K562 (cell line): ENCODE data around the gene RSPH1. TPM values are rescaled to one million over a fixed set of nuclear protein-coding genes. Genes with fewer than 3 reads are reported as not detected.

ENCODE experiments used
- ATAC-seq: fragments of 200-7000 bp; cut with Tn5 transposase; 3 replicates; pipeline ENCODE4 v1.9.1; 2020; ENCODE audit warnings: moderate library complexity
- BruUV-seq: library from RNA; stranded (reverse); fragments of 400-500 nt; replicated peaks from 2 replicates; lab custom pipeline; 2021; lab: Mats Ljungman, UMichigan
- CTCF ChIA-PET: fragments of 300-600 bp; formaldehyde crosslinking; extraction: SDS; loops from one replicate; lab custom pipeline; 2021; ENCODE audit warnings: low intra/inter-chr PET ratio; lab: Yijun Ruan, JAX
- POLR2A ChIA-PET: fragments of 300-600, 350-650 bp; sonication (Branson Sonifier 250); formaldehyde crosslinking; extraction: SDS; loops from one replicate; lab custom pipeline; 2021; ENCODE audit warnings: antibody characterized with exemption, inconsistent platforms; lab: Yijun Ruan, JAX
- DNase-seq, 4 experiments: peaks; one replicate each; pipeline versions ENCODE4 v3.0.0 to v3.0.0-alpha.2; 2011 to 2018; ENCODE audit warnings: low spot score in 3 of 4, mixed read lengths in 3 of 4; ENCODE audit errors: extremely low read depth in 1 of 4
- FAIRE-seq: peaks from 2 replicates; lab custom pipeline; 2011; peaks lifted over from hg19 to GRCh38; lab: Jason Lieb, UNC
- H2AFZ ChIP-seq: 2 replicates; pipeline ENCODE4 v1.6.0; 2011; ENCODE audit warnings: low read depth, low read length, control low read depth, inconsistent platforms
- H3K27ac ChIP-seq: fragments of 200-600 bp; 3 replicates; pipeline ENCODE4 v1.8.0; 2011; ENCODE audit warnings: low read depth, mild to moderate bottlenecking, control low read depth, inconsistent platforms, low read length, moderate library complexity, mixed read lengths; ENCODE audit errors: extremely low read depth
- H3K27me3 ChIP-seq, 2 experiments: fragments of 300-600 bp in 1 of 2; 2 replicates in 1 of 2; 3 replicates in 1 of 2; pipeline versions ENCODE4 v1.6.0 to v1.8.0; 2011; ENCODE audit warnings: inconsistent platforms in 2 of 2, low read length in 2 of 2, mild to moderate bottlenecking in 1 of 2, mixed read lengths in 1 of 2, moderate library complexity in 1 of 2; ENCODE audit not compliant: control insufficient read depth in 2 of 2, insufficient read depth in 2 of 2
- H3K36me3 ChIP-seq: fragments of 300-600 bp; 3 replicates; pipeline ENCODE4 v1.8.0; 2011; ENCODE audit warnings: mild to moderate bottlenecking, low read length, inconsistent platforms; ENCODE audit not compliant: control insufficient read depth, insufficient read depth
- H3K4me1 ChIP-seq, 2 experiments: fragments of 200-600 bp in 1 of 2; replicated peaks in 1 of 2; 2 replicates in 1 of 2; 3 replicates in 1 of 2; pipeline versions ENCODE4 v1.5.1 to v1.8.0; 2011; ENCODE audit warnings: inconsistent platforms in 2 of 2, low read length in 2 of 2, mild to moderate bottlenecking in 1 of 2, mixed read lengths in 1 of 2, moderate library complexity in 1 of 2; ENCODE audit not compliant: control insufficient read depth in 2 of 2, insufficient read depth in 2 of 2
- H3K4me2 ChIP-seq: 2 replicates; pipeline ENCODE4 v1.6.1; 2011; ENCODE audit warnings: low read length, control low read depth, inconsistent platforms, mixed read lengths; ENCODE audit not compliant: insufficient read depth
- H3K4me3 ChIP-seq: fragments of 200-600 bp; sonication (generic), shearing (Covaris generic); 2 replicates; pipeline ENCODE4 v1.5.1; 2016; ENCODE audit warnings: control low read depth, inconsistent platforms
- H3K79me2 ChIP-seq: fragments of 200-600 bp; 3 replicates; pipeline ENCODE4 v1.8.0; 2011; ENCODE audit warnings: low read length, inconsistent platforms; ENCODE audit not compliant: control insufficient read depth, insufficient read depth
- H3K9ac ChIP-seq, 2 experiments: 2 replicates each; pipeline versions ENCODE4 v1.6.0 to v1.6.1; 2011; ENCODE audit warnings: low read depth in 2 of 2, low read length in 2 of 2, control low read depth in 1 of 2, inconsistent platforms in 1 of 2, mild to moderate bottlenecking in 1 of 2, mixed read lengths in 1 of 2; ENCODE audit not compliant: insufficient read depth in 1 of 2
- H3K9me1 ChIP-seq: one replicate; pipeline ENCODE4 v1.6.0; 2011; ENCODE audit warnings: inconsistent platforms, mild to moderate bottlenecking, low read length, moderate library complexity; ENCODE audit not compliant: control insufficient read depth, insufficient read depth
- H3K9me3 ChIP-seq: replicated peaks from 2 replicates; pipeline ENCODE4 v1.5.1; 2011; ENCODE audit warnings: low read depth, low read length, inconsistent platforms; ENCODE audit not compliant: control insufficient read depth, insufficient read depth
- H4K20me1 ChIP-seq: replicated peaks from 2 replicates; pipeline ENCODE4 v1.6.1; 2011; ENCODE audit warnings: low read length, inconsistent platforms, mixed read lengths; ENCODE audit not compliant: control insufficient read depth, insufficient read depth
- CBX8 ChIP-seq: fragments of 200-600 bp; sonication (generic); IDR thresholded peaks from 2 replicates; pipeline ENCODE4 v1.6.1; 2012; ENCODE audit warnings: borderline replicate concordance, mixed run types, low read depth, mild to moderate bottlenecking, moderate library complexity, mixed read lengths, low read length, control low read depth, inconsistent platforms; ENCODE audit not compliant: poor library complexity, severe bottlenecking; ENCODE audit errors: extremely low read depth
- CTCF ChIP-seq, 3 experiments: IDR thresholded peaks in 2 of 3; conservative IDR thresholded peaks in 1 of 3; 2 replicates each; pipeline ENCODE4 v1.5.1; 2011 to 2012; ENCODE audit warnings: low read length in 3 of 3, mild to moderate bottlenecking in 3 of 3, control low read depth in 2 of 3, improper control_type of control experiment in 1 of 3, inconsistent platforms in 1 of 3, low read depth in 1 of 3, mixed read lengths in 1 of 3, moderate library complexity in 1 of 3; ENCODE audit not compliant: insufficient read depth in 2 of 3
- HNRNPUL1 ChIP-seq: fragments of 200-400 bp; formaldehyde crosslinking; IDR thresholded peaks from 2 replicates; pipeline ENCODE4 v1.6.1; 2017; ENCODE audit warnings: low read length
- NFIC ChIP-seq: fragments of 450-650 bp; IDR thresholded peaks from 2 replicates; pipeline ENCODE4 v1.6.1; 2017; ENCODE audit warnings: mild to moderate bottlenecking, inconsistent platforms
- NR2F6 ChIP-seq: fragments of 450-650 bp; formaldehyde crosslinking; IDR thresholded peaks from 2 replicates; pipeline ENCODE4 v1.4.0; 2020; ENCODE audit warnings: mild to moderate bottlenecking
- TBL1XR1 ChIP-seq, 2 experiments: IDR thresholded peaks; 2 replicates each; pipeline ENCODE4 v1.6.1; 2012; ENCODE audit warnings: improper control_type of control experiment in 2 of 2, low read length in 2 of 2, mild to moderate bottlenecking in 1 of 2
- TRIM28 ChIP-seq: fragments of 450-650 bp; IDR thresholded peaks from 2 replicates; pipeline ENCODE4 v1.6.1; 2017
- ZBTB1 ChIP-seq: sonication (generic); formaldehyde crosslinking; IDR thresholded peaks from 2 replicates; pipeline ENCODE4 v1.8.1; 2023; ENCODE audit warnings: missing genetic modification reagents, low read depth, mild to moderate bottlenecking, borderline replicate concordance
- ZKSCAN8 ChIP-seq: fragments of 200-800 bp; sonication (Bioruptor generic); IDR thresholded peaks from 2 replicates; pipeline ENCODE4 v1.6.1; 2016; ENCODE audit warnings: missing genetic modification characterization, missing compliant biosample characterization
- ZNF133 ChIP-seq: fragments of 250-450 bp; sonication (Bioruptor Pico); IDR thresholded peaks from 2 replicates; pipeline ENCODE4 v1.4.0; 2020; ENCODE audit warnings: mild to moderate bottlenecking
- ZNF717 ChIP-seq: fragments of 250-450 bp; sonication (Bioruptor Pico); IDR thresholded peaks from 2 replicates; pipeline ENCODE4 v1.5.0; 2021
- WGBS: fragments of 100-300 bp; shearing (Covaris generic); methylation state at CpG from one replicate; pipeline ENCODE4 v1.1.6; 2016; ENCODE audit warnings: low coverage, mixed read lengths; ENCODE audit not compliant: insufficient coverage; ENCODE audit errors: missing lambda C conversion rate; 5-methylcytosine and 5-hydroxymethylcytosine counted together
- in situ Hi-C: fragments of 300-500 bp; cut with MboI; formaldehyde crosslinking; loops from 4 replicates; pipeline ENCODE4 v1.15.0; 2018; ENCODE audit warnings: inconsistent platforms, mixed read lengths
- intact Hi-C: fragments of 100-400 bp; cut with micrococcal nuclease; formaldehyde crosslinking; loops from 2 replicates; pipeline ENCODE4 v1.14.2; 2022
- polyA plus RNA-seq, 8 experiments: library from polyadenylated mRNA; depleted of rRNA in 4 of 8; stranded (reverse) in 5 of 8; unstranded in 3 of 8; fragments of >200 nt; fragmentation: Nextera tagmentation in 2 of 8; fragmentation: Illumina TruSeq in 1 of 8; extraction: Ambion mirVana in 2 of 8; extraction: Trizol in 1 of 8; gene quantifications; 2 replicates each; pipeline versions ENCODE4 v1.2.1 to v1.2.3, GENCODE V29; 2011 to 2014; ENCODE audit warnings: inconsistent platforms in 1 of 8, missing spikeins in 1 of 8
- total RNA-seq, 7 experiments: library from RNA; depleted of rRNA in 6 of 7; stranded (reverse); fragments of >200 nt in 6 of 7; fragmentation: Illumina TruSeq in 2 of 7; extraction: Trizol in 2 of 7; gene quantifications; 2 replicates each; pipeline versions ENCODE4 v1.2.1 to v1.2.3, GENCODE V29; 2011 to 2021; ENCODE audit warnings: low replicate concordance in 1 of 7
- TF ChIP-seq, protein P1 (sequence below): fragments of 150-350 bp; IDR thresholded peaks from 2 replicates; pipeline ENCODE4 v1.6.1; 2014; ENCODE audit warnings: low read depth, mild to moderate bottlenecking, low read length, borderline replicate concordance

RSPH1 gene
- total and polyA plus RNA-seq, 9 of the 15 experiments (the other 6 are each of a cell fraction or from before 2014, with no cell fraction given) = 0.17 TPM; not detected in 8

DNA sequence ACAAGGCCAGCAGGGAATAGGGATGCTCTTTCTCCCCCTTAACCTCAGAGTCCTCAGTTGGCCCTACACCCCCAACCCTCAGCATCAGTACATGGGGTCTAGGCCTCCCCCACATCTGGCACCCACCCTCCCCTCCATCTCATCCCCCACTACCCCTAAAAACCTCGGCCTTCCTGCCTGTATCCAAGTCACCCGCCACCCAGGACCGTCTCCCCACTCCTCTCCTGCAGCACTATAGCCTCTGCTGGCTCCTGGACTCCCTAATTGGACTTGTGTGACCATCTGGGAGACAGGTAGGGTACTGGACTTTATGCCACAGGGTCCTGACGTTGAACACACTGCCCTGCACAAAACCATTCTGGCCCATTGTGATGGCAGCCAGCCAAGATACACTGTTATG lies 6.0 kb downstream of the RSPH1 start:
- Histone ChIP-seq H3K9me3 (no peaks in the 10 kb centered on the region), H3K27ac (no peak overlapping the region), H3K4me3 (no peak overlapping the region), H3K36me3 (no peaks in the 10 kb centered on the region), H2AFZ (no peak overlapping the region), H3K79me2 (no peaks in the 10 kb centered on the region), H3K9ac (no peak overlapping the region), H3K4me2 (no peak overlapping the region), H3K27me3 (peaks cover 37 to 52% of the 10 kb centered on the region in 2 experiments), H3K4me1 (peaks cover 0 to 11% of the 10 kb centered on the region in 2 experiments; a peak in 3 of 5 replicates), H4K20me1 (no peaks in the 10 kb centered on the region), H3K9me1 (no peaks in the 10 kb centered on the region)
- 3% methylated on average over 4 of the region's 4 CpGs for WGBS
- TF ChIP-seq ZNF133 (CRISPR knock-in tag) = no peak
- no peak for TF ChIP-seq NFIC
- TF ChIP-seq HNRNPUL1 = no peak
- TF ChIP-seq NR2F6 (CRISPR knock-in tag) = no peak
- TF ChIP-seq CBX8 = no peak
- no peak for TF ChIP-seq ZBTB1 (CRISPR knock-in tag)
- TF ChIP-seq ZKSCAN8 (CRISPR knock-in tag) = no peak
- TF ChIP-seq ZNF717 = no peak
- no peak for TF ChIP-seq CTCF (IDR thresholded peaks at IDR 0.05 in 2 of 3, conservative IDR thresholded peaks at IDR 0.05 in 1 of 3; ENCODE audit: insufficient read depth in 2 of 3, low read depth in 1 of 3, low read length in 3 of 3)
- TF ChIP-seq, protein P1, sequence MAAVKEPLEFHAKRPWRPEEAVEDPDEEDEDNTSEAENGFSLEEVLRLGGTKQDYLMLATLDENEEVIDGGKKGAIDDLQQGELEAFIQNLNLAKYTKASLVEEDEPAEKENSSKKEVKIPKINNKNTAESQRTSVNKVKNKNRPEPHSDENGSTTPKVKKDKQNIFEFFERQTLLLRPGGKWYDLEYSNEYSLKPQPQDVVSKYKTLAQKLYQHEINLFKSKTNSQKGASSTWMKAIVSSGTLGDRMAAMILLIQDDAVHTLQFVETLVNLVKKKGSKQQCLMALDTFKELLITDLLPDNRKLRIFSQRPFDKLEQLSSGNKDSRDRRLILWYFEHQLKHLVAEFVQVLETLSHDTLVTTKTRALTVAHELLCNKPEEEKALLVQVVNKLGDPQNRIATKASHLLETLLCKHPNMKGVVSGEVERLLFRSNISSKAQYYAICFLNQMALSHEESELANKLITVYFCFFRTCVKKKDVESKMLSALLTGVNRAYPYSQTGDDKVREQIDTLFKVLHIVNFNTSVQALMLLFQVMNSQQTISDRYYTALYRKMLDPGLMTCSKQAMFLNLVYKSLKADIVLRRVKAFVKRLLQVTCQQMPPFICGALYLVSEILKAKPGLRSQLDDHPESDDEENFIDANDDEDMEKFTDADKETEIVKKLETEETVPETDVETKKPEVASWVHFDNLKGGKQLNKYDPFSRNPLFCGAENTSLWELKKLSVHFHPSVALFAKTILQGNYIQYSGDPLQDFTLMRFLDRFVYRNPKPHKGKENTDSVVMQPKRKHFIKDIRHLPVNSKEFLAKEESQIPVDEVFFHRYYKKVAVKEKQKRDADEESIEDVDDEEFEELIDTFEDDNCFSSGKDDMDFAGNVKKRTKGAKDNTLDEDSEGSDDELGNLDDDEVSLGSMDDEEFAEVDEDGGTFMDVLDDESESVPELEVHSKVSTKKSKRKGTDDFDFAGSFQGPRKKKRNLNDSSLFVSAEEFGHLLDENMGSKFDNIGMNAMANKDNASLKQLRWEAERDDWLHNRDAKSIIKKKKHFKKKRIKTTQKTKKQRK = no peak
- no peak for TF ChIP-seq TRIM28
- no peak for TF ChIP-seq TBL1XR1 (IDR thresholded peaks at IDR 0.05; ENCODE audit: low read length in 2 of 2)
- FAIRE-seq (no peak), DNase-seq (no peak), ATAC-seq (no peak)
- intact Hi-C loops = no loop called here
- in situ Hi-C loops = no loop called here
- POLR2A ChIA-PET = no interaction called here
- CTCF ChIA-PET = no interaction called here
- BruUV-seq = no TSS peak
